Measurements from ENCODE around the gene NUCB1.

Gene NUCB1

DNA sequence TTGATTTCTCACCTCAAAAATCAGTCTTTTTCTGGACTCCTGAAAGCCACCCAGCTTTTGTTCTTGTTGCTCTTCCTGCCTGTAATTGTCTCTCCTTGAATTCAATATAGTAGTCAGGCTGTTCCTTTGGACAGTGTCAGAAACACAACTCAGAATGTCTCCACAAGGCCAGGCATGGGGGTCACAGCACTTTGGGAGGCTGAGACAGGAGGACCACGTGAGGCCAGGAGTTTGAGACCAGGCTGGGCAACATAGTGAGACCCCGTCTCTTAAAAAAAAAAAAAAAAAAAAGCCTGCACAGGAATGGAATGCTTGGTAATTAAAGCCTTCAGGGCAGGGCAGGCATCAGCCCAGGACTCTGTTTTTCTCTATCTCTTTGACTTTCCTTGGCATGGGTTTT lies 45.7 kb downstream of the NUCB1 start:
- H3K4me3 ChIP-seq = no peak overlapping the region
- H3K4me1 ChIP-seq = no peaks in the 10 kb centered on the region
- no peak for DNase-seq (ENCODE audit: low spot score in 2 of 2)
- in situ Hi-C loops (cut with MboI; ENCODE audit: low sequenced_read_pairs) = no loop called here
- H3K9me3 ChIP-seq = peaks cover 7% of the 10 kb centered on the region; the same call in 1 of the 2 replicates
- no peaks in the 10 kb centered on the region for H3K27me3 ChIP-seq (ENCODE audit: low read depth)
- H3K36me3 ChIP-seq (replicated peaks) = no peaks in the 10 kb centered on the region

DNA sequence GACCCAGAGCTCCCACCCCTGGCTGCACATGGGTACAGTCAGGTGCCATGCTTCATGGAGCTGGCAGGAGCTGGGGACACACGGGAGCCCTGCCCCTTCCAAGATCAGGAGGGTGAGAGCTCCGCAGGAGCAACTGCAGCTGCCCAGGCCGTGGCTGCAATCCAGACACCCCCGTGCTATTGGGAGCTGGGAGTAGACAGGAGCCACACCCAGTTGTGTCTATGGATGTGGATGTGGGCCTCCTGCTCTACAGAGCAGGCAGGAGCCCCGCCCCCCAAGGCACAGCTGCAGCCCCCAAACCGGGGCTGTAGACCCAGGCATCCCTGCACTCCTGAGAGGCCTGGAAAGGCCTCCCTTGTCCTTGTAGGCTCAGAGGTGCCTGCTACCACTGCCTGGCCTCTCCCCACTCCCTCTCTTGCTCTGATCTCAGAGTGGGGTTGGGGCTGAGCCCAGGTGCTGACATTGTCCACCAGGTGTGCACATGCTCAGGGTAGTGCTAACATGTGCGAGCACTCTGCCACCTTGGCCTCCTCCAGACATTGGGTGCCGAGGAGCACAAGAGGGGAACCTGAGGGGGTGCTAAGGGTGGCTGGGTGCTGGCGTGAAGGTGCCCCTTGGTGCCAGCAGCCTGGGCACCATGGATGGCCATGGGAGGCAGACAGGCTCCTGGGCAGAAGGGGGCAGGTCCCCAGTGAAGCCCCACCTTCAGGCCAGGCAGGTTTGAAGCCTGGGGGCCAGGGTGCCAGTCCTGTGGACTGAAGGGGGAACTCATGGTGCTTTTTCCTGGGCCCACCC lies 46.5 kb downstream of the NUCB1 start:
- no peak for DNase-seq (ENCODE audit: low spot score in 2 of 2)
- H3K4me3 ChIP-seq = no peak overlapping the region
- H3K36me3 ChIP-seq (replicated peaks) = no peaks in the 10 kb centered on the region
- in situ Hi-C loops (cut with MboI; ENCODE audit: low sequenced_read_pairs) = no loop called here
- no peaks in the 10 kb centered on the region for H3K27me3 ChIP-seq (ENCODE audit: low read depth)
- H3K9me3 ChIP-seq = peaks cover 7% of the 10 kb centered on the region; the same call in 1 of the 2 replicates
- no peaks in the 10 kb centered on the region for H3K4me1 ChIP-seq

DNA sequence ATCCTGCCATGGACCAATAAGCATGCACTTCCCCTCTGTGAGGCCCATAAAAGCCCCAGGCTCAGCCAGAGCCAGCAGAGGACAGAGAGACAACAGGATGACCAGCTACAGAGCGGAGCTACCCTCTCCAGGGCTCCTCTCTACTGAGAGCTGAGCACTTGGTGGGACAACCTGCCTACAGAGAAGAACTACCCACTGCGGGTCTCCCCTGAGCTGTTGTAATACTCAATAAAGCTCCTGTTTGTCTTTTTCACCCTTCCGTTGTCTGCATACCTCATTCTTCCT lies 47.1 kb downstream of the NUCB1 start:
- Histone ChIP-seq H3K4me1 (no peaks in the 10 kb centered on the region), H3K27me3 (ENCODE audit: low read depth) (no peaks in the 10 kb centered on the region)
- no peak for DNase-seq (ENCODE audit: low spot score in 2 of 2)

DNA sequence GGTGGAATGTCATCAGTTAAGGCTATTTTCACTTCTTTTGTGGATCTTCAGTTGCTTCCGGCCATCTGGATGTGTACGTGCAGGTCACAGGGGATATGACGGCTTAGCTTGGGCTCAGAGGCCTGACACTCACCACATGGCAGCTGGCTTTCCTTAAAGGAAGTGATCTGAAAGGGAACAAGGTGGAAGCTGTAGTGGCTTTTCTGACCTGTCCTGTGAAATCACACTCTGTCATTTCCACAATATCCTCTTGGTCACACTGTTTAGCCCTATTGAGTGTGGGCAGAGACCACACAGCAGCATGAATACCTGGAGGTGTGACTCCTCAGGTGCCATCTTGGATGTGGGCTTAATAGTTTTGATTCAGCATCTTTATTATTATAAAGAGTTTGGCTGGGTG lies 50.0 kb downstream of the NUCB1 start:
- no peaks in the 10 kb centered on the region for H3K36me3 ChIP-seq (replicated peaks)
- peaks cover 3% of the 10 kb centered on the region for H3K4me1 ChIP-seq
- in situ Hi-C loops (cut with MboI; ENCODE audit: low sequenced_read_pairs) = no loop called here
- peaks cover 7% of the 10 kb centered on the region; the same call in 1 of the 2 replicates for H3K9me3 ChIP-seq
- H3K27me3 ChIP-seq (ENCODE audit: low read depth) = no peaks in the 10 kb centered on the region
- no peak for DNase-seq (ENCODE audit: low spot score in 2 of 2)
- no peak overlapping the region for H3K4me3 ChIP-seq

More for the DNA sequence above, 47.1 kb downstream of the NUCB1 start:
- Histone ChIP-seq H3K36me3 (replicated peaks) (no peaks in the 10 kb centered on the region), H3K4me3 (no peak overlapping the region), H3K9me3 (peaks cover 7% of the 10 kb centered on the region; the same call in 1 of the 2 replicates)
- in situ Hi-C loops (cut with MboI; ENCODE audit: low sequenced_read_pairs) = no loop called here

- DNase-seq (ENCODE audit: low spot score in 2 of 2) = no peak
- Histone ChIP-seq H3K27me3 (ENCODE audit: low read depth) (no peaks in the 10 kb centered on the region), H3K36me3 (replicated peaks) (peaks cover 1% of the 10 kb centered on the region; the same call in 1 of the 2 replicates), H3K4me1 (peaks cover 9% of the 10 kb centered on the region), H3K4me3 (no peak overlapping the region), H3K9me3 (peaks cover 7% of the 10 kb centered on the region; the same call in 1 of the 2 replicates)
- in situ Hi-C loops (cut with MboI; ENCODE audit: low sequenced_read_pairs) = no loop called here
Measured at GRCh38 chr19:48950830-48951519, 50.9 kb downstream of the NUCB1 start.

GRCh38 chr19:48953141-48953540 lies 53.0 kb downstream of the NUCB1 start:
- H3K9me3 ChIP-seq = no peaks in the 10 kb centered on the region
- no peak for DNase-seq (ENCODE audit: low spot score in 2 of 2)
- peaks cover 9% of the 10 kb centered on the region for H3K4me1 ChIP-seq
- H3K36me3 ChIP-seq (replicated peaks) = peaks cover 5% of the 10 kb centered on the region; the same call in 1 of the 2 replicates
- H3K4me3 ChIP-seq = no peak overlapping the region
- in situ Hi-C loops (cut with MboI; ENCODE audit: low sequenced_read_pairs) = no loop called here
- no peaks in the 10 kb centered on the region for H3K27me3 ChIP-seq (ENCODE audit: low read depth)

- Histone ChIP-seq H3K36me3 (replicated peaks) (peaks cover 5% of the 10 kb centered on the region; the same call in 1 of the 2 replicates), H3K4me1 (peaks cover 9% of the 10 kb centered on the region), H3K4me3 (peak overlapping the region; percentile 94), H3K9me3 (no peaks in the 10 kb centered on the region), H3K27me3 (ENCODE audit: low read depth) (no peaks in the 10 kb centered on the region)
- in situ Hi-C loops (cut with MboI; ENCODE audit: low sequenced_read_pairs) = no loop called here
- no peak for DNase-seq (ENCODE audit: low spot score in 2 of 2)
Measured at GRCh38 chr19:48953990-48954594, 54.0 kb downstream of the NUCB1 start.

DNA sequence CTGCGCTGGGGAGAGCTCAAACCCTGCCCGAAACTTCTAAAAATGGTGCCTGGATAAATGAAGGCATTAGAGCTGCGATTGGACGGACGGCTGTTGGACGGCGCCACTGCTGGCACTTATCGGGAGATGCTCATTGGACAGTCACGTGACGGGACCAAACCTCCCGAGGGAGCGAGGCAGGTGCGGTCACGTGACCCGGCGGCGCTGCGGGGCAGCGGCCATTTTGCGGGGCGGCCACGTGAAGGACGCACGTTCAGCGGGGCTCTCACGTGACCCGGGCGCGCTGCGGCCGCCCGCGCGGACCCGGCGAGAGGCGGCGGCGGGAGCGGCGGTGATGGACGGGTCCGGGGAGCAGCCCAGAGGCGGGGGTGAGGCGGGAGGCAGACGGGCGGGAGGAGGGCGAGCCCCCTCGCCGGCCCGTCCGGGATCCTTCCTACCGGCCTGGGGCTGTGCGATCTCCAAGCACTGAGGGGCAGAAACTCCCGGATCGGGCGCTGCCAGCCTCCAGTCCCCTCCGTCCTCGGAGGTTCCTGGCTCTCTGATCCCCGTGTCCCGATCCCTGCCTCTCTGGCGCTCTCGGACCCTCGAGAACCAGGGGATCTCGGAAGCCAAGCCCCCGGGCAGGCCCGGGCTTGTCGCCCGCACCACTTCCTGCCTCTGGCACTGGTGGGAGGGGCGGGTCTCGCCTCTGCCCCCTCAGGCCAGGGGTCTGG lies 54.6 kb downstream of the NUCB1 start, which contains the start of gene BAX:
BAX (plus strand) TSS at position 281 of the 713 bp plus-strand sequence; CDS start at position 335, 54 bp downstream.
- Histone ChIP-seq H3K27me3 (ENCODE audit: low read depth) (no peaks in the 10 kb centered on the region), H3K9me3 (no peaks in the 10 kb centered on the region), H3K36me3 (replicated peaks) (peaks cover 5% of the 10 kb centered on the region; the same call in 1 of the 2 replicates), H3K4me3 (peak within 1 kb of the TSS; percentile 94), H3K4me1 (peaks cover 9% of the 10 kb centered on the region)
- in situ Hi-C loops (cut with MboI; ENCODE audit: low sequenced_read_pairs) = no loop called here
- DNase-seq (ENCODE audit: low spot score in 2 of 2) = peak; percentile 96 to 99

GRCh38 chr19:48955308-48955958 lies 55.3 kb downstream of the NUCB1 start:
- peak overlapping the region; percentile 94 for H3K4me3 ChIP-seq
- no peaks in the 10 kb centered on the region for H3K27me3 ChIP-seq (ENCODE audit: low read depth)
- no peaks in the 10 kb centered on the region for H3K9me3 ChIP-seq
- in situ Hi-C loops (cut with MboI; ENCODE audit: low sequenced_read_pairs) = no loop called here
- H3K4me1 ChIP-seq = peaks cover 9% of the 10 kb centered on the region
- peaks cover 5% of the 10 kb centered on the region; the same call in 1 of the 2 replicates for H3K36me3 ChIP-seq (replicated peaks)
- DNase-seq (ENCODE audit: low spot score in 2 of 2) = no peak

DNA sequence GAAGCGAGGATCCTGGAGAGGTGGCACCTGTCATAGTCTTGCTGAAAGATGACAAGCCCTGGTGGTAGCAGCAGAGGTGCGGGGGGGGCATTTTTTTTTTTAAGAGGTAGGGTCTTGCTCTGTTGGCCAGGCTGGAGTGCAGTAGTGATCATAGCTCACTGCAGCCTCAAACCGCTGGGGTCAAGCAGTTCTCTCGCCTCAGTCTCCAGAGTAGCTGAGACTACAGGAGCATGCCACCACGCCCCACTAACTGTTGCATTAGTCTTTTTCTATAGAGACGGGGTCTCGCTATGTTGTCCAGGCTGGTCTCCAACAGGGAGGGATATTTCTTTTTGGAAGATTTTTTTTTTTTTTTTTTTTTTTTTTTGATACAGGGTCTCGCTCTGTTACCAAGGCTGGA lies 57.9 kb downstream of the NUCB1 start:
- no peak for DNase-seq (ENCODE audit: low spot score in 2 of 2)
- Histone ChIP-seq H3K27me3 (ENCODE audit: low read depth) (no peaks in the 10 kb centered on the region), H3K4me1 (peaks cover 9% of the 10 kb centered on the region), H3K9me3 (no peaks in the 10 kb centered on the region), H3K4me3 (no peak overlapping the region), H3K36me3 (replicated peaks) (peaks cover 5% of the 10 kb centered on the region; the same call in 1 of the 2 replicates)
- in situ Hi-C loops (cut with MboI; ENCODE audit: low sequenced_read_pairs) = no loop called here

DNA sequence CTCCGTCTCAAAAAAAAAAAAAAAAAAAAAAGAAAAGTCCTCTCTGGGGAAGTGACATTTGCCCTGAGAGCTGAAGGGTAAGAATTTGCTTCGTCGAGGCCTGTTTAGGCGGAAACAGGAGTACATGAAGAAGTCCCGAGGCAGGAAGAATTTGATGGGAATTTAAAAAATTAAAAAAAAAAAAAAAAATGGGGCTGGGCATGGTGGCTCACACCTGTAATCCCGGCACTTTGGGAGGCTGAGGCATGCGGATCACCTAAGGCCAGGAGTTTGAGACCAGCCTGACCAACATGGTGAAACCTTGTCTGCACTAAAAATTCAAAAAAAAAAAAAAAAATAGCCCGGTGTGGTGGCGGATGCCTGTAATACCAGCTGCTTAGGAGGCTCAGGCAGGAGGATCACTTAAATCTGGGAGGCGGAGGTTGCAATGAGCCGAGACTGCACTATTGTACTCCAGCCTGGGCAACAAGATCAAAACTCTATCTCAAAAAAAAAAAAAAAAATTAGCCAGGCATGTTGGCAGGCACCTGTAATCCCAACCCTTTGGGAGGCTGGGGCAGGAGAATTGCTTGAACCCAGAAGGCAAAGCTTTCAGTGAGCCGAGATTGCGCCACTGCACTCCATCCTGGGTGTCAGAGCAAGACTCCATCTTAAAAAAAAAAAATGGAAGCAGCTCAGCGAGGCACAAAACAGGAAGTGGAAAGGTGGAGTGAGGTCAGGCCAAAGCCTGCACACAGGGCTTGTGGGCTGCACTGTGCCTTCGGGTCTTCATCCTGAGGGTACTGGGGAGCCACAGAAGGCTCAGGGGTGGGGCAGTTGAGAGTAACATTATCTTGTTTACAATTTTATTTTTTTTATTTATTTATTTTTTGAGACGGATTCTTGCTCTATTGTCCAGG lies 59.5 kb downstream of the NUCB1 start:
- DNase-seq (ENCODE audit: low spot score in 2 of 2) = no peak
- Histone ChIP-seq H3K4me3 (no peak overlapping the region), H3K27me3 (ENCODE audit: low read depth) (no peaks in the 10 kb centered on the region), H3K36me3 (replicated peaks) (peaks cover 5% of the 10 kb centered on the region; the same call in 1 of the 2 replicates), H3K4me1 (peaks cover 21% of the 10 kb centered on the region), H3K9me3 (no peaks in the 10 kb centered on the region)
- in situ Hi-C loops (cut with MboI; ENCODE audit: low sequenced_read_pairs) = loop anchor here (10.0 kb wide), 1 partner anchor 315 kb away; the partner anchor contains the start of gene CA11

- H3K36me3 ChIP-seq (replicated peaks) = peaks cover 11% of the 10 kb centered on the region
- H3K4me1 ChIP-seq = peaks cover 16% of the 10 kb centered on the region
- in situ Hi-C loops (cut with MboI; ENCODE audit: low sequenced_read_pairs) = loop anchor here (10.0 kb wide), 1 partner anchor 316 kb away; the partner anchor contains the start of gene CA11
Measured at GRCh38 chr19:48961051-48961649, 61.0 kb downstream of the NUCB1 start.

More at GRCh38 chr19:48961051-48961649, 61.0 kb downstream of the NUCB1 start:
- H3K4me3 ChIP-seq = no peak overlapping the region
- H3K9me3 ChIP-seq = no peaks in the 10 kb centered on the region
- DNase-seq (ENCODE audit: low spot score in 2 of 2) = no peak
- no peaks in the 10 kb centered on the region for H3K27me3 ChIP-seq (ENCODE audit: low read depth)
